ENCODE results near the gene VPS4B. TPM values are rescaled to one million over a fixed set of nuclear protein-coding genes. Genes with fewer than 3 reads are reported as not detected.

VPS4B gene
- total and polyA plus RNA-seq, 2 experiments from 2014 or later = 30.2 to 49.4 TPM

- H3K27ac Mint-ChIP-seq = no peak overlapping the region
- Histone ChIP-seq H3F3A (replicated peaks; ENCODE audit: low read depth) (no peaks in the 10 kb centered on the region), H3K4me2 (no peak overlapping the region), H3K79me2 (replicated peaks; ENCODE audit: insufficient read depth) (no peaks in the 10 kb centered on the region), H3K4me3 (no peak overlapping the region), H3K36me3 (ENCODE audit: insufficient read depth) (no peaks in the 10 kb centered on the region), H4K20me1 (replicated peaks; ENCODE audit: insufficient read depth) (no peaks in the 10 kb centered on the region), H3K9me2 (ENCODE audit: insufficient read depth) (no peaks in the 10 kb centered on the region), H2AFZ (no peak overlapping the region), H3K4me1 (ENCODE audit: insufficient read depth) (no peaks in the 10 kb centered on the region), H3K27me3 (ENCODE audit: insufficient read depth) (no peaks in the 10 kb centered on the region), H3K27ac (ENCODE audit: low read depth) (no peak overlapping the region)
- no peaks in the 10 kb centered on the region for H3K27me3 Mint-ChIP-seq (ENCODE audit: insufficient read depth, low read depth, poor library complexity)
- no peaks in the 10 kb centered on the region for H3K9me3 Mint-ChIP-seq
- TF ChIP-seq, protein P1, sequence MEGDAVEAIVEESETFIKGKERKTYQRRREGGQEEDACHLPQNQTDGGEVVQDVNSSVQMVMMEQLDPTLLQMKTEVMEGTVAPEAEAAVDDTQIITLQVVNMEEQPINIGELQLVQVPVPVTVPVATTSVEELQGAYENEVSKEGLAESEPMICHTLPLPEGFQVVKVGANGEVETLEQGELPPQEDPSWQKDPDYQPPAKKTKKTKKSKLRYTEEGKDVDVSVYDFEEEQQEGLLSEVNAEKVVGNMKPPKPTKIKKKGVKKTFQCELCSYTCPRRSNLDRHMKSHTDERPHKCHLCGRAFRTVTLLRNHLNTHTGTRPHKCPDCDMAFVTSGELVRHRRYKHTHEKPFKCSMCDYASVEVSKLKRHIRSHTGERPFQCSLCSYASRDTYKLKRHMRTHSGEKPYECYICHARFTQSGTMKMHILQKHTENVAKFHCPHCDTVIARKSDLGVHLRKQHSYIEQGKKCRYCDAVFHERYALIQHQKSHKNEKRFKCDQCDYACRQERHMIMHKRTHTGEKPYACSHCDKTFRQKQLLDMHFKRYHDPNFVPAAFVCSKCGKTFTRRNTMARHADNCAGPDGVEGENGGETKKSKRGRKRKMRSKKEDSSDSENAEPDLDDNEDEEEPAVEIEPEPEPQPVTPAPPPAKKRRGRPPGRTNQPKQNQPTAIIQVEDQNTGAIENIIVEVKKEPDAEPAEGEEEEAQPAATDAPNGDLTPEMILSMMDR (conservative IDR thresholded peaks at IDR 0.05; ENCODE audit: low read depth in 2 of 2) = peak; percentile 85 to 93
- no peak for TF ChIP-seq EZH2phosphoT487 (IDR thresholded peaks at IDR 0.05; ENCODE audit: unreplicated experiment)
- DNase-seq (ENCODE audit: low spot score) = peak; percentile 86
- ATAC-seq = peak; percentile 93
- H3K4me1 Mint-ChIP-seq = no peaks in the 10 kb centered on the region
- no peaks in the 10 kb centered on the region for H3K36me3 Mint-ChIP-seq (ENCODE audit: low read depth)
- H3K4me3 Mint-ChIP-seq = no peak overlapping the region
Measured at GRCh38 chr18:63439334-63439733, 17.1 kb upstream of the VPS4B start.

DNA sequence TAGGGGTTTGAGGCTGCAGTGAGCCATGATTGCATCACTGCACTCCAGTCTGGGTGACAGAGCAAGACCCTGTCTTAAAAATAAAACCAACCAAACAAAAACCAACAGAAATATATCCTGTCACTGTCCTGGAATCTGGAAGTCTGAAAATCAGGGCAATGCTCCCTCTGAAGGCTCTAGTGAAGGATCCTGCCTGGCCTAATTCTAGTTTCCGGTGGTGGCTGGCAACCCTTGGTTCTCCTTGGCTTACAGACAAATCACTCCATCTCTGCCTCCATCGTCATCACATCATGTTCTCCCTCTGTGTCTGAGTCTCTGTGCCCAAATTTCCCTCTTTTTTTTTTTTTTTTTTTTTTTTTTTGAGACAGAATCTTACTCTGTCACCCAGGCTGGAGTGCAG is 15.9 kb upstream of the VPS4B start:
- H3K36me3 ChIP-seq (ENCODE audit: insufficient read depth) = no peaks in the 10 kb centered on the region
- H3F3A ChIP-seq (replicated peaks; ENCODE audit: low read depth) = no peaks in the 10 kb centered on the region
- no peak overlapping the region for H3K27ac ChIP-seq (ENCODE audit: low read depth)
- ATAC-seq (no peak), DNase-seq (ENCODE audit: low spot score) (no peak)
- H2AFZ ChIP-seq = 0 out of 2 replicates have a peak overlapping the region, but pooled peaks have one; percentile 38
- no peaks in the 10 kb centered on the region for H3K27me3 ChIP-seq (ENCODE audit: insufficient read depth)
- Mint-ChIP-seq H3K4me3 (no peak overlapping the region), H3K9me3 (no peaks in the 10 kb centered on the region), H3K27me3 (ENCODE audit: insufficient read depth, low read depth, poor library complexity) (no peaks in the 10 kb centered on the region), H3K4me1 (no peaks in the 10 kb centered on the region), H3K27ac (no peak overlapping the region), H3K36me3 (ENCODE audit: low read depth) (no peaks in the 10 kb centered on the region)
- no peaks in the 10 kb centered on the region for H4K20me1 ChIP-seq (replicated peaks; ENCODE audit: insufficient read depth)
- H3K79me2 ChIP-seq (replicated peaks; ENCODE audit: insufficient read depth) = no peaks in the 10 kb centered on the region
- no peak overlapping the region for H3K4me3 ChIP-seq
- no peaks in the 10 kb centered on the region for H3K9me2 ChIP-seq (ENCODE audit: insufficient read depth)
- H3K4me2 ChIP-seq = no peak overlapping the region
- H3K4me1 ChIP-seq (ENCODE audit: insufficient read depth) = no peaks in the 10 kb centered on the region
- TF ChIP-seq, protein P2, sequence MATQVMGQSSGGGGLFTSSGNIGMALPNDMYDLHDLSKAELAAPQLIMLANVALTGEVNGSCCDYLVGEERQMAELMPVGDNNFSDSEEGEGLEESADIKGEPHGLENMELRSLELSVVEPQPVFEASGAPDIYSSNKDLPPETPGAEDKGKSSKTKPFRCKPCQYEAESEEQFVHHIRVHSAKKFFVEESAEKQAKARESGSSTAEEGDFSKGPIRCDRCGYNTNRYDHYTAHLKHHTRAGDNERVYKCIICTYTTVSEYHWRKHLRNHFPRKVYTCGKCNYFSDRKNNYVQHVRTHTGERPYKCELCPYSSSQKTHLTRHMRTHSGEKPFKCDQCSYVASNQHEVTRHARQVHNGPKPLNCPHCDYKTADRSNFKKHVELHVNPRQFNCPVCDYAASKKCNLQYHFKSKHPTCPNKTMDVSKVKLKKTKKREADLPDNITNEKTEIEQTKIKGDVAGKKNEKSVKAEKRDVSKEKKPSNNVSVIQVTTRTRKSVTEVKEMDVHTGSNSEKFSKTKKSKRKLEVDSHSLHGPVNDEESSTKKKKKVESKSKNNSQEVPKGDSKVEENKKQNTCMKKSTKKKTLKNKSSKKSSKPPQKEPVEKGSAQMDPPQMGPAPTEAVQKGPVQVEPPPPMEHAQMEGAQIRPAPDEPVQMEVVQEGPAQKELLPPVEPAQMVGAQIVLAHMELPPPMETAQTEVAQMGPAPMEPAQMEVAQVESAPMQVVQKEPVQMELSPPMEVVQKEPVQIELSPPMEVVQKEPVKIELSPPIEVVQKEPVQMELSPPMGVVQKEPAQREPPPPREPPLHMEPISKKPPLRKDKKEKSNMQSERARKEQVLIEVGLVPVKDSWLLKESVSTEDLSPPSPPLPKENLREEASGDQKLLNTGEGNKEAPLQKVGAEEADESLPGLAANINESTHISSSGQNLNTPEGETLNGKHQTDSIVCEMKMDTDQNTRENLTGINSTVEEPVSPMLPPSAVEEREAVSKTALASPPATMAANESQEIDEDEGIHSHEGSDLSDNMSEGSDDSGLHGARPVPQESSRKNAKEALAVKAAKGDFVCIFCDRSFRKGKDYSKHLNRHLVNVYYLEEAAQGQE (IDR thresholded peaks at IDR 0.05; ENCODE audit: unreplicated experiment) = no peak
- no peak for TF ChIP-seq CREB1 (CRISPR knock-in tag; IDR thresholded peaks at IDR 0.05; ENCODE audit: low read depth)
- no peak for TF ChIP-seq POLR2AphosphoS5 (IDR thresholded peaks at IDR 0.05; ENCODE audit: low read depth)
- TF ChIP-seq EZH2phosphoT487 (IDR thresholded peaks at IDR 0.05; ENCODE audit: unreplicated experiment) = no peak
- TF ChIP-seq STAT1 (IDR thresholded peaks at IDR 0.05; ENCODE audit: unreplicated experiment) = no peak
- no peak for TF ChIP-seq ZNF331 (CRISPR knock-in tag; IDR thresholded peaks at IDR 0.05; ENCODE audit: low read depth)
- TF ChIP-seq, protein P3, sequence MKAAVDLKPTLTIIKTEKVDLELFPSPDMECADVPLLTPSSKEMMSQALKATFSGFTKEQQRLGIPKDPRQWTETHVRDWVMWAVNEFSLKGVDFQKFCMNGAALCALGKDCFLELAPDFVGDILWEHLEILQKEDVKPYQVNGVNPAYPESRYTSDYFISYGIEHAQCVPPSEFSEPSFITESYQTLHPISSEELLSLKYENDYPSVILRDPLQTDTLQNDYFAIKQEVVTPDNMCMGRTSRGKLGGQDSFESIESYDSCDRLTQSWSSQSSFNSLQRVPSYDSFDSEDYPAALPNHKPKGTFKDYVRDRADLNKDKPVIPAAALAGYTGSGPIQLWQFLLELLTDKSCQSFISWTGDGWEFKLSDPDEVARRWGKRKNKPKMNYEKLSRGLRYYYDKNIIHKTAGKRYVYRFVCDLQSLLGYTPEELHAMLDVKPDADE (IDR thresholded peaks at IDR 0.05) = no peak
- TF ChIP-seq EZH2 (IDR thresholded peaks at IDR 0.05; ENCODE audit: low read depth, unreplicated experiment) = no peak

All from GM23338 (cell line).